GM06990 (cell line): ENCODE data around the gene RUFY2.

ENCODE experiments used
- DNase-seq: peaks from one replicate; pipeline ENCODE4 v3.0.0-alpha.2; 2011; ENCODE audit not compliant: insufficient read length; ENCODE audit errors: extremely low read depth
- H3K27me3 ChIP-seq: replicated peaks from 2 replicates; pipeline ENCODE4 v1.6.0; 2011; ENCODE audit warnings: low read length; ENCODE audit not compliant: control insufficient read depth, insufficient read depth
- H3K36me3 ChIP-seq: 2 replicates; pipeline ENCODE4 v1.5.1; 2011; ENCODE audit warnings: low read length; ENCODE audit not compliant: control insufficient read depth, insufficient read depth
- H3K4me3 ChIP-seq: replicated peaks from 2 replicates; pipeline ENCODE4 v1.5.1; 2011; ENCODE audit warnings: low read depth, mild to moderate bottlenecking, control low read depth, low read length
- CTCF ChIP-seq: IDR thresholded peaks from 2 replicates; pipeline ENCODE4 v1.5.1; 2011; ENCODE audit warnings: low read length, control low read depth, mild to moderate bottlenecking, inconsistent platforms; ENCODE audit not compliant: insufficient read depth, poor library complexity, severe bottlenecking

The RUFY2 gene

GRCh38 chr10:68301790-68302502, 105.1 kb downstream of the RUFY2 start:
- H3K36me3 ChIP-seq, result no peaks in the 10 kb centered on the region
- H3K4me3 ChIP-seq, result no peak overlapping the region
- TF ChIP-seq CTCF, result peak; percentile 53
- peak; percentile 53 for DNase-seq
- no peaks in the 10 kb centered on the region for H3K27me3 ChIP-seq

- H3K36me3 ChIP-seq, result no peaks in the 10 kb centered on the region
- no peak overlapping the region for H3K4me3 ChIP-seq
- H3K27me3 ChIP-seq, result no peaks in the 10 kb centered on the region
- TF ChIP-seq CTCF, result no peak
- DNase-seq, result no peak
Measured at GRCh38 chr10:68301301-68301700, 105.8 kb downstream of the RUFY2 start.

GRCh38 chr10:68296843-68297663, 110.0 kb downstream of the RUFY2 start:
- H3K4me3 ChIP-seq, result no peak overlapping the region
- H3K27me3 ChIP-seq, result no peaks in the 10 kb centered on the region
- H3K36me3 ChIP-seq, result no peaks in the 10 kb centered on the region
- no peak for DNase-seq
- no peak for TF ChIP-seq CTCF
